BE2C (cell line): ENCODE measurements around the gene ALG12.

Experiments
- DNase-seq: peaks from one replicate; pipeline ENCODE4 v3.0.0-alpha.2; 2020
- H3K27me3 ChIP-seq: fragments of 250-450 bp; sonication (Bioruptor Pico); 2 replicates; pipeline ENCODE4 v1.5.1; 2020; ENCODE audit warnings: mild to moderate bottlenecking
- H3K36me3 ChIP-seq: fragments of 250-450 bp; sonication (Bioruptor Pico); 2 replicates; pipeline ENCODE4 v1.5.1; 2020; ENCODE audit warnings: mild to moderate bottlenecking
- H3K4me1 ChIP-seq: fragments of 250-450 bp; sonication (Bioruptor Pico); 2 replicates; pipeline ENCODE4 v1.5.1; 2020
- H3K4me3 ChIP-seq: 2 replicates; pipeline ENCODE4 v1.5.1; 2011; ENCODE audit warnings: low read depth, low read length
- H3K9me3 ChIP-seq: fragments of 250-450 bp; sonication (Bioruptor Pico); 2 replicates; pipeline ENCODE4 v1.5.1; 2020
- TF ChIP-seq, protein P1 (sequence below): IDR thresholded peaks from 2 replicates; pipeline ENCODE4 v1.5.1; 2012; ENCODE audit warnings: mild to moderate bottlenecking, low read depth, low read length

Gene ALG12

DNA sequence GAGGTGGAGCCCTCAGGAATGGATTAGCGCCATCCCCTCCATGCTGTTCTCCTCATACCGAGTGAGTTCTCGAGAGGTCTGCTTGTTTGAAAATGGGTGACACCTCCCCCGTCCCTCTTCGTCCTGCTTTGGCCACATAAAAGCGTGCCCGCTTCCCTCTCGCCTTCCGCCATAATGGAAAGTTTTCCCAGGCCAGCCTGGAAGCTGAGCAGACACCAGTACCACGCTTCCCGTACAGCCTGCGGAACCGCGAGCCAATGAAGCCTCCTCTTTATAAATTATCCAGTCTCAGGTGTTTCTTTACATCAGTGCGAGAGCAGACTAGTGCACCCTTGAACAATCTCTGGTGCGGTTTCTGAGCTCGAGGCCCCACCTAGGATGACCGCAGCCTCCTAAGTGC, 12.8 kb downstream of the ALG12 start:
- Histone ChIP-seq H3K36me3 (peaks cover 25% of the 10 kb centered on the region), H3K4me3 (no peak overlapping the region), H3K9me3 (no peaks in the 10 kb centered on the region), H3K4me1 (peaks cover 5% of the 10 kb centered on the region; the same call in 1 of the 2 replicates), H3K27me3 (no peaks in the 10 kb centered on the region)
- no peak for DNase-seq
- TF ChIP-seq, protein P1, sequence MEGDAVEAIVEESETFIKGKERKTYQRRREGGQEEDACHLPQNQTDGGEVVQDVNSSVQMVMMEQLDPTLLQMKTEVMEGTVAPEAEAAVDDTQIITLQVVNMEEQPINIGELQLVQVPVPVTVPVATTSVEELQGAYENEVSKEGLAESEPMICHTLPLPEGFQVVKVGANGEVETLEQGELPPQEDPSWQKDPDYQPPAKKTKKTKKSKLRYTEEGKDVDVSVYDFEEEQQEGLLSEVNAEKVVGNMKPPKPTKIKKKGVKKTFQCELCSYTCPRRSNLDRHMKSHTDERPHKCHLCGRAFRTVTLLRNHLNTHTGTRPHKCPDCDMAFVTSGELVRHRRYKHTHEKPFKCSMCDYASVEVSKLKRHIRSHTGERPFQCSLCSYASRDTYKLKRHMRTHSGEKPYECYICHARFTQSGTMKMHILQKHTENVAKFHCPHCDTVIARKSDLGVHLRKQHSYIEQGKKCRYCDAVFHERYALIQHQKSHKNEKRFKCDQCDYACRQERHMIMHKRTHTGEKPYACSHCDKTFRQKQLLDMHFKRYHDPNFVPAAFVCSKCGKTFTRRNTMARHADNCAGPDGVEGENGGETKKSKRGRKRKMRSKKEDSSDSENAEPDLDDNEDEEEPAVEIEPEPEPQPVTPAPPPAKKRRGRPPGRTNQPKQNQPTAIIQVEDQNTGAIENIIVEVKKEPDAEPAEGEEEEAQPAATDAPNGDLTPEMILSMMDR: no peak

DNA sequence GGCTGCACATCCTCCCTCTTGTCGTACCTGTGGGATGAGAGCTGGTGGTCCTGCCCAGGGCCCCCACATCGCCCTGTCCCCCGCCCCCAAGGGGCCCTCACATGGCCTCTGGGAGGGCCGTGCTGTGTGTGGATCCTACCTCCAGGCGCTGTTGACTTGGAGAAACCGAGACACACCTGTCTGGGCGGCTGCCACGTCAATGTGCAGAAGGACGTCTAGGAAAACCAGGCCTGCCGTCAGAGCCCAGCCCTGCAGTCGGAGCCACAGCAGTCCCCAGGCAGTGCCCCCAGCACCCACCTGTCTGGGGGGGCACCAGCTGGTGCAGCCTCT, 14.2 kb downstream of the ALG12 start:
- H3K4me3 ChIP-seq: no peak overlapping the region

DNA sequence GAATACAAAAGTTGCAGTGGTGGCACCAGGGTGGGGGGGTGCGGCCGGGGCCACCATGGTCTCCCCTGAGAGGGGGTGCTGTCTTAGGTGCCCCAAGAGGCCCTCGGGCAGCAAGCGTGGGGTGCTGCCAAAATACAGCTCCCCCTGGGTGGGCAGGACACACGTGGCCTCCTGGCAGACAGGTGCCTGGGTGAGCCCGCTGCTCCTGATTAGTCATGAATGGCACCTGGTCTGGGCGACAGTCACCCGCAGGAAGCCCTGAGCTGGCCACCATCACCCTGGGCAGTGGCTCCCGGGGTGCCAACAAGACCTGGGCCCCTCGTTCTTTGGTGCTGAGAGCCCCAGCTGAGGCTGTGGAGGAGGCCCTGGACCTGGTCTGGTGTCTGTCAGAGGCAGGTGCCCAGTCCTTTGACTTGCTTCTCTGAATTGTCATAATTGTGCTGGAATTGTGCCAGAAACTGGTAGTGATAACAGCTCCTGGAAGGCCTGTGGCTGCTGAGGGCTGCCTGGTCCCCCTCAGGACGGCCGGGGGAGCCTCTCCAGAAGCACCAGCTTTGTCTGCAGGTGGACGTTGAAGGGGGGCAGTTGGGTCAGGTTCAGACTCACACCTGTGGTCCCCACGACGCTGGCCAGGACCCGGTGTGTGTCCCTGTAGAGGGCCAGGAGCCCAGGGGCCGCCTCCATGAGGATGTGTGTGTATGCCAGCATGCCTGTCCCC, 14.8 kb downstream of the ALG12 start:
- no peaks in the 10 kb centered on the region for H3K9me3 ChIP-seq
- H3K36me3 ChIP-seq: peaks cover 25% of the 10 kb centered on the region
- H3K4me1 ChIP-seq: peaks cover 5% of the 10 kb centered on the region; the same call in 1 of the 2 replicates
- no peaks in the 10 kb centered on the region for H3K27me3 ChIP-seq
- TF ChIP-seq, protein P1: no peak
- peak; percentile 76 for DNase-seq
- no peak overlapping the region for H3K4me3 ChIP-seq

More for the DNA sequence above, 14.2 kb downstream of the ALG12 start:
- peaks cover 25% of the 10 kb centered on the region for H3K36me3 ChIP-seq
- H3K4me1 ChIP-seq: peaks cover 5% of the 10 kb centered on the region; the same call in 1 of the 2 replicates
- no peaks in the 10 kb centered on the region for H3K9me3 ChIP-seq
- TF ChIP-seq, protein P1: no peak
- no peaks in the 10 kb centered on the region for H3K27me3 ChIP-seq
- no peak for DNase-seq

DNA sequence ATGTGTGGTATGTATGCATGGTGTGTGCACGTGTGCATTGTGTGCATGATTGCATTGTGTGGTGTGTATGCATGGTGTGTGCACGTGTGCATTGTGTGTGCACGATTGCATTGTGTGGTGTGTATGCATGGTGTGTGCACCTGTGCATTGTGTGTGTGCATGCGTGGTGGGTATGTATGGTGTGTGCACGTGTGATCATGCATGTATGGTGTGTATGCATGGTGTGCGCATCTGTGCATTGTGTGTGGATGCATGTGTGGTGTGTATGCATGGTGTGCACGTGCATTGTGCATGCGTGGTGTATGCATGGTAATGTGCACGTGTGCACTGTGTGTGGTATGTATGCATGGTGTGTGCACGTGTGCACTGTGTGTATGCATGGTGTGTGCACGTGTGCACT, 16.8 kb downstream of the ALG12 start:
- Histone ChIP-seq H3K9me3 (no peaks in the 10 kb centered on the region), H3K27me3 (no peaks in the 10 kb centered on the region), H3K4me3 (no peak overlapping the region), H3K4me1 (peaks cover 5% of the 10 kb centered on the region; the same call in 1 of the 2 replicates), H3K36me3 (peaks cover 15% of the 10 kb centered on the region)
- TF ChIP-seq, protein P1: no peak
- DNase-seq: no peak

DNA sequence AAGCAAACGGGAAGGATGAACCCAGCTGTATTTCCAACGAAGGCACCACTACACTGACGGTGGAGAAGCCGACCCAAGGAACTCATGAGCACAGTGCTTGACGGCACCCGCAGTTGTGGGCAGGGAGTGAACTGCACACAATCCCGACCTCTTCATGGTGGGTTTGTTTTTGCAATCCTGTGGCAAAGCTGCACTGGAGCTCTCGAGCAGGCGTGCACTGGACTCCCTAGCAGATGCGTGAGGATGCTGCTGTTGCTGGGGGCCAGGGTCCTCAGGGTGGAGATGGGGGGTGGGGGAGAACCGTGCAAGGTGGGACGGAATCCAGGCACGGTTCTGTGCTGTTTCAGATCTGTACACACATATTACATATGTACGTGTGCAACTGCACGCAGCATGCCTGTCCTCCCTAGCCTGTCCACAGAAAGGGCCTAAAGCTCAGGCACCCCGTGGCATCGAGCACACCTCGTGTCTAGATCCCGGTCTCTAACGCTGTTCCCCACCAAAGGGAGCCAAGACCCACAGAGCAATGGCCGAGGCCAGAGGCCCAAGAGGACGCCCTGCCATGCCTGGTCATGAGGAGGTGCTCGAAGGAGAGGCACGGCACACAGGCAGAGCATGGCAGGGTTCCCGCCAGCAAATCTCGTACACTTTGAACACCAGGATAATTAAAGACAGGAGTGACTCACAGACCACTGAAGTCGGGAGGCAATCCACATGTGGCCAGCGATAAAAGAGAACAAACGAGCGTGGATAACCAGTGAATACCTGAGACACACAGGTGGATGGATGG, 17.6 kb downstream of the ALG12 start:
- no peak for DNase-seq
- H3K27me3 ChIP-seq: no peaks in the 10 kb centered on the region
- H3K4me1 ChIP-seq: peaks cover 5% of the 10 kb centered on the region; the same call in 1 of the 2 replicates
- TF ChIP-seq, protein P1: no peak
- peaks cover 17% of the 10 kb centered on the region for H3K36me3 ChIP-seq
- H3K9me3 ChIP-seq: no peaks in the 10 kb centered on the region
- H3K4me3 ChIP-seq: no peak overlapping the region

DNA sequence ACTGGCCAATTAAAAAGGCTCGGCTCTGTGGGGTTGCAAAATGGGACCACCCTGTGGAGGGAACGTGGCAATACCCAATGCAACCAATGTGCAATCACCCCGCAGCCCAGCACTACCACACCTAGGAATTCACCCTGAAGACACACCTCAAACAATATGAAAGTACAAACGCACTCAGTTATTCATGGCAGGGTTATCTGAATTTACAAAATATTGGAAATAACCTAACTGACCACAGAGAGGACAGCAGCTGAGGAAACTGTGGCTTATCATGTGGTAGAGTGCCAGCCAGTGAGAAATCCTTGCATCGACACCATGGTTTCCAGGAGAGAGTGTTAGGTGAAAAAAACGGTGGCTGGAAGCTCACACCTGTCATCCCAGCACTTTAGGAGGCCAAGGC, 18.7 kb downstream of the ALG12 start:
- Histone ChIP-seq H3K4me1 (peaks cover 5% of the 10 kb centered on the region; the same call in 1 of the 2 replicates), H3K9me3 (no peaks in the 10 kb centered on the region), H3K36me3 (peaks cover 24% of the 10 kb centered on the region), H3K4me3 (no peak overlapping the region), H3K27me3 (no peaks in the 10 kb centered on the region)
- TF ChIP-seq, protein P1: no peak
- DNase-seq: no peak
